ENCODE measurements around the gene RASA3.
"Not testable (repeated sequence)": the region's sequence is repeated elsewhere in the genome, so short reads cannot be mapped to it uniquely, and the experiment has no call there.

RASA3 gene

DNA sequence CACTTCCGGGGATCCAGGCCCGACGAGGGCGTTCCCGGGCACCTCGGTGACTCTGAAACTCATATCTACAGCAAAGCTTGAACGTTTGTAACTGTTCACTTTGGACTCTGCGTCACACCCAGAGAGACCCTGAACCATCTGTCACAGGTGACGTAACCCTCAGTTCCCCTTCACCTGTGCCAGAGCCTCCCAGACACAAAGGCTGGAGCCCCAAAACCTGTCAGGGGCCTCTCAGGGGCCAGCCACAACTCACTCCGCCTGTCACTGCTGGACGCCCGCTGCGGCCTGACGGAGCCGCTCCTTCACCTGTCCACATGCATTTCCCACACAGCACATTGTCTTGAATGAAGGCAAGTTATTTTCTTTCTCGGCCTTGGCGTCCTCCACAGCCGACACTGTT, 8.0 kb downstream of the RASA3 start:
- no peak for DNase-seq

GRCh38 chr13:114123876-114124275, 8.5 kb downstream of the RASA3 start:
- no peak for DNase-seq

DNA sequence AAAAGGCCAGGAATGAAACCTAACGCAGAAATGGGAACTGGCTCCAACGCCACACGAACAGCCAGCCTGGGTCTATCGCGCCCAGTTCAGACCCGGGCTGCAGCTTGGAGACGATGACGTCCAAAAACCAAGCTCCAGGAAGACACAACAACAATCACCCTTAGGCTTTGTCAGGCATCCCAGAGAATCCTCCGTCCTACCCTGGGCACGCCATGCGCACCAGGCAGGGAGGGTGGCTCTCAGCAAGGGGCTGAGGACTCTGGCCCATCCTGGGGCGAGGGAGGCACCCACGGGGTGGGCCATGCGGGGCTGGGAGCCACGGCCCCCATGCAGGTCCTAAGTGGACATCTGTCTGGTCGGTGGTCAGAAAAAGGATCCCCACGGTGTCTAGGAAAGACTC, 9.0 kb downstream of the RASA3 start:
- DNase-seq: no peak

DNA sequence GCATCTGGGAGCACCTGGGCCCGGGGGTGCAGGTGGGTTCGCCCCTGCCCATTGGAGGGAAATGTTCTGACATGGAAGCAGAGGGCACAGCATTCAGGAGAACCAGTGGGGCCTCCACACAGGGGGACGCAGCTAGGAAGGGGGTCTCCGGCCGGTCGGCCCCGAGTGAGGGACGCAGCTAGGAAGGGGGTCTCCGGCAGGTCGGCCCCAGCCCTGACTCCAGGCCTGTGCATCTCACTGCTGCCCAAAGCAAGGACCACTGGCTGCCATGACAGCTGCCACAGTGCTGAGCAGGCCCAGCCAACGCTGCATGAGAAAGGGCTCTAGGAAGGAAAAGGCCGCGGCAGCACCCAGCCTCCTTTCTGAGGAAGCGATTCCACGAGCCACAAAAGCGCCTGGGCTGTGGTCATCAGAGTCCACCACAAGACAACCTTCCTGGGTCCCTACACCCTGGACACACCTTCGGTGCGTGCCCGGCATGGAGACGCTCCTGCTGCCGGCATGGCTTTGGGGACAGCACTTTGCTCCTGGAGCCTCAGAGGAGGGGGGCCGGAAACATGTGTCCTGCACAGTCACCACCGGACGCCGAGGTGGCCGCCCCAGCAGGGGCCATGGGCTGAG, 9.7 kb downstream of the RASA3 start:
- no peak for DNase-seq

DNA sequence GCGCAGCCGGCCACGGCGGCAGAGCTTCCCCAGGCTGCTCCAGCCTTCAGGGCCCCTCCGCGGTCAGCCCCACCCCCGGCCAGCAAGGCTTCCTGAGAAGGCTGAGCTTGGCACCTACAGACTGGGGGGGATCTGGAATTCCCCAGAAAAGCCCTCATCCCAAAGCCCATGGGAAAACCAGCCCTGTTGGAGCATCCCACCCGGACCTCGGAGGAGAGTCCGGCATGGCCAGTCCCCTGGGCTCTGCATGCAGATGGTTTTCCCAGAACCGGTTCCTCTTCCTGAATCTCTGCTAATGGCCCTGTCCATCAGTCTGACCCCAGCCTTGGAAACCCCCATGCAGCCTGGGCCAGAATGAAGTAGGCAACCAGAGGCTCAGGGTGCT, 10.3 kb downstream of the RASA3 start:
- no peak for DNase-seq

DNA sequence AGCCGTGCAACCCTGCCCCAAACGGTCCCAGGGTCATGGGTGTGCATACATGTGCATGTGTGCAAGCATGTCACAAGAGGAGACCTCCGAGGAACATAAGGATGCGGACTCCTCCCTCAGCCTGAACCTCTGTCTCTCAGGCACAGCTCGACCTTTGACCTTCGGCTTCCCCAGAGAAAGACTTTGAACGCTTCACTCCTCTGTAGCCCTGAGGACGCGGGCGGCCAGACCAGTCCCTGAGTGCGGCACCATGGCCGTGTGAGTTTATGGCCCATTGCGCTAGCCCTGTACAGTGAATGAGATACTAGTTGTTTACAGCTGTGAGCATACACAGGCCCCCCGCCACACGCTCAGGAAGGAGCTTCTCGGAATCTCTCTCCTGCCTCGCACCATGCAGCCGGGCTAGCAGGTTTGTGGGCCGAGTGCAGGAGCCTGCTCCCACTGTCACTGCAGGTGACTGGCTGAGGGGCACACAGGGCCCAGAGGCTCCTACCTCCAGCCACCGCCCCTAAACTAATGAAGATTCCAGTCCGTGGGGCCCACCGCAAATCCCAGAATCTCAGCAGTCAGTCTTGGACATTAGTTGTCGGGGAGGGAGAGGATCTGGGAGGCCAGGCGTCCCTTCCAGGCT, 10.8 kb downstream of the RASA3 start:
- DNase-seq: no peak

DNA sequence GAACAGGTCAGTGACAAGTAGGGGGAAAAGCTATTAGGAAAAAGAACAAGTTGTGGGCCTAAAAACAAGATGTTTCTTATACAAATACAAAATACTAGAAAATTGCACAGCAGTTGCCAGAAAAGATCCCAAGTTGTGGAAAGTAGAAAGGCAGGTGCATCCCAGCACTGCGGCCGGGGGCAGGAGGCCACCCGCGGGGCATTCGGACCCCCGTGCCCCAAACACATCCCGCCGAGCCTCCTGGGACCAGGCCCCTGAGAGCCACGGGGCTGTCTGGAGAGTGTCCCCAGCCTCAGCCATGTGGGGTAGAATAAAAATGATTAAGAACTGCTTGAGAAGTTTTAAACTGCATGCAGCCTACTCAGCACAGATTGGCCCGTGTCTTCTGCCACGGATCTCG, 11.4 kb downstream of the RASA3 start:
- DNase-seq: no peak

DNA sequence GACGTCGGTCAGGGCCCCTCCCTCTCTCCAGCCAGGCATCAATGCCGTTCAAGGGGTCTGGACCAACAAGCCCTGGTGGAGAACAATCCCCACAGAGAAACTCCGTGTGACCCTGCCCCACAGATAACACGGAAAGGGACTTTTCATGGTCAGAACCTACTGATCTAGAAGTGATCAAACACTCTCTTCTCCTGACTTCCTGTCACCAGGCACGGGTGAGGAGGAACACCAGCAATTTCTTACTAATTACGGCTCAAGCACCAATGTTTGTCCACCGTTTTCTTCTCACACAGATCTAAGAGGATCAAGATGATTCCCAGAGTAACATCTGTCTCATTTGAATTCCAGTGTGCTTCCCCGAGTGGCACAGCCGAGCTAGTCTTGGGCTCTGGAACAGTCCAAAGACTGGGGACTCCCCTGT, 11.8 kb downstream of the RASA3 start:
- DNase-seq: no peak

- DNase-seq: peak; percentile 36
These were observed 13.2 kb downstream of the RASA3 start for GRCh38 chr13:114119196-114119595.

DNA sequence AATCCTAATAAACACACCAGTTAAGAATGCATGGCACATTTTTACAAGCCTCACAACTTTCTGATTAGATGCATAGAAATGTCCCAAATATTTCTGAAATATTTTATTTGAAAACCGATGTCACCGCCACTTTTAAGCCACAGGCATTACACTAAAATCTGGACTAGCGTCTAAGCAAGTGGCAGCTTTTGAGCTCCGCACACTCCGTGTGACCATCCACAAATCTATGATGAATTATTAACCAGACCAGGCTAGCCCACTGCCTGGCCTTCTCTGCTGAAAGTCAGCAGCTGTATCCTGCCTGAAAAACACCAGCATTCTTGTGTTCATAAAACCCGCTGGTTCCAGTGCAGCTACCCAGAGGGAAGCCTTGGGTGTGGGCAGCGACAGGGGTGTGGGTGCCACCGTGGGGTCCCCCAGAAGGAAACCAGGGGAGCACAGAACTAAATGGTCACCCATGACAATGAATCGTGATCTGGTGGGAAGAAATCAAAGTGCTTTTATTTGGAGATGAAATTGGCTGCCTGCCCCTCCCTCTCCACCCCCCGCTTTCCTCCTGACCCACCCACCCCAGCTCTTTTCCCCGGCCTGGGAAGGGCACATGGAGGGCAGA, 13.8 kb downstream of the RASA3 start:
- peak; percentile 64 for DNase-seq

DNA sequence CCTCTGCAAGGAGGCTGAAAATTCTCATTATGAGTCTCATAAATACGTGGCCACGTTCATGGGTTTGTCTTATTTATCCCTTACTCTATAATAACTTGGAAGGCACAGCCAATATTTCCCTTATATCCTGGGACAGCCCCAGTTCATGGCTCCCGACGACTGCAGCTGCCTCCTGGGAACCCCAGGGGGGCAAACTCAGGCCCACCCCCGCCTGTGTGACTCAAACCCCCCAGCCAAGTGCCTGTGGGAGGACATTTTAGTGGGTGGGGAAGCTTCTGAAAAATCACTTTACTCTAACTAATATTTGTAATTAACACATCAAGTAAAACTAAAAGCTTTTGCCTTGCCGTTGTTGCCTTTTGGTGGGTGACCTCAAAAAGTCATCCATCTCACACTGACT, 14.3 kb downstream of the RASA3 start:
- no peak for DNase-seq

DNA sequence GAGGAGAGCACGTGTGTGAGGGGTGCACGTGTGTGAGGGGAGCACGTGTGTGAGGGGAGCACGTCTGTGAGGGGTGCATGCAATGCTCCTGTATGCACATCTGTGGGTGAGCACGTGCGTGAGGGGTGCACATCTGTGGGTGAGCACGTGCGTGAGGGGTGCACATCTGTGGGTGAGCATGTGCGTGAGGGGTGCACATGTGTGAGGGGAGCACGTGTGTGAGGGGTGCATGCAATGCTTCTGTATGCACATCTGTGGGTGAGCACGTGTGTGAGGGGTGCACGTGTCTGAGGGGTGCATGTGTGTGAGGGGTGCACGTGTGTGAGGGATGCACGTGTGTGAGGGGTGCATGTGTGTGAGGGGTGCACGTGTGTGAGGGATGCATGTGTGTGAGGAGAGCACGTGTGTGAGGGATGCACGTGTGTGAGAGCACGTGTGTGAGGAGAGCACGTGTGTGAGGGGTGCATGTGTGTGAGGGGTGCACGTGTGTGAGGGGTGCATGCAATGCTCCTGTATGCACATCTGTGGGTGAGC, 15.0 kb downstream of the RASA3 start:
- not testable (repeated sequence) for DNase-seq

GRCh38 chr13:114116734-114117133, 15.7 kb downstream of the RASA3 start:
- DNase-seq: no peak

DNA sequence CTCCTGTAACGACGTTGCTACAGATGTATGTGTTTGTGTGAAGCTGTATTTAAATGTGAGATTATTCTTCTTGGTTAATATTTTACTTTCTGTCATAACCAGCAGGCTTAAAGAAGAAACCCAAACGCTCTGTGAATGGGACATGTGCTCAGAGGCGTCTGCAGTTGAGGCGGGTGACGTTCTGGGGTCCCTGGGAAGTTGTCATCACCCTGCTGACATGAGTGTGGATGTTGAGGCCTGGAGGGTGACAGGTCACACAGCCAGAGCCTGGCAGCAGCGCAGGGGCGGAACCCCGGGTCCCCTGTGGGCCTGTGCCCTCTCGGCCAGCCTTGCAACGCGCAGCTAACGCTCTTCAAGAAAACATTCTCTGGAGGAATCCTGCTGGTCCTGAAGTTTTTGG, 16.6 kb downstream of the RASA3 start:
- no peak for DNase-seq

DNA sequence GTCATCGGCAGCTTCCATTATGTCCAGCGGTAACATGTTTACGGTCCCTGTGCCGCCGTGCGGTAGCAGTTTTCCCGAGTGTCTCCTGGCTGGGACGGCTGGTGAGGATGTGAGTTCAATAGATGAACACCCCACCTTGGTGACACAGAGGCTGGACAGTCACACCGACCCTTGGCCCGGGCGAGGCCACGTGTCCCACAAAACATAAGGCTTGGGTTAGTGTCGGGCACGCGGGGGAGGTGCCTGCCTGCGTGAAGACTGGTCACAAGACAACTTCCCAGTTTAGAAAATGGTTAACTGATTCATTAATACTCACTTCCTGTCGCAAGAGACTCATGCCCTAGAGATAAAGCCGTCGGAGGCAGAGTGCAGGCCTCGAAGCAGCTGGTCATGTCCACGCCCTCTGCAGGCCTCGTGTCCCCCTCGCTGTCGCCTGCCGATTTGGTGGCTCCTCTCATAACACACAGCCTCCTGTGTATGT, 17.2 kb downstream of the RASA3 start:
- DNase-seq: no peak

GRCh38 chr13:114114666-114115065, 17.8 kb downstream of the RASA3 start:
- not testable (repeated sequence) for DNase-seq

- no peak for DNase-seq
These were observed 18.3 kb downstream of the RASA3 start for GRCh38 chr13:114114006-114114640.

DNA sequence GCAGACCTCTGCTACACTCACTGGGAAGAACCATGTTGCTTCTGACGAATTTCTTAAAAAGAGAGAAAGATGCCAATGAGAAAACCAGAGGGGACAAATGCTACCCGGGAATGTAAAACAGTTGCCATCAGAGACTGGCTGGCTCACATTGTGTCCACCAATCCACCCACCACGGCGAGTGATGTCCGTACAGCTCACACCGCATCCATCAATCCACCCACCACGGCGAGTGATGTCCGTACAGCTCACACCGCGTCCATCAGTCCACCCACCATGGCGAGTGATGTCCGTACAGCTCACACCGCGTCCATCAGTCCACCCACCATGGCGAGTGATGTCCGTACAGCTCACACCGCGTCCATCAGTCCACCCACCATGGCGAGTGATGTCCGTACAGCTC, 19.0 kb downstream of the RASA3 start:
- not testable (repeated sequence) for DNase-seq

DNA sequence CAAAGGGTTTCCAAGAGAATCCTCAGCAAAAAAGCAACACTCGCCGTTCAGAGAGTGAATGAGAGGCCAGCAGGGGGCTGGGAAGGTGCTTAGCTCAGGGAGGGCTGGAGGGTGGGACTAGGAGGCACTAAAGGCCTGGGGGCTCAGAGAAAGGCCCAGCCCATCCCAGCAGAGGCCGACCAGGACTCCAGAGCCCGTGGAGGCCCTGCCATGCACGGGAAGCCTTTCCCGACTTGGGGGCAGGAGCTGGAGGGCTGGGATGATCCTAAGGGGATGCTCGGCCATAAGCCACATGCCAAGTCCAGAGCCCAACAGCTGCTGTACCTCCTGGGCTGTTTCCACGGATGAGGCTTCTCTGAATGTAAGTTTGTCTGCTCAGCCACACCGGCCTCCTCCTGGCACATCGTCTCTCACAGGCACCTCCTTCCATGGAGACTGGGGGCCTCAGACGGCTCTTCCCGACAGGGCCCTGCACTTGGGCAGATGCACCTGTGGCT, 19.5 kb downstream of the RASA3 start:
- no peak for DNase-seq

GRCh38 chr13:114112231-114112825, 20.1 kb downstream of the RASA3 start:
- no peak for DNase-seq

DNA sequence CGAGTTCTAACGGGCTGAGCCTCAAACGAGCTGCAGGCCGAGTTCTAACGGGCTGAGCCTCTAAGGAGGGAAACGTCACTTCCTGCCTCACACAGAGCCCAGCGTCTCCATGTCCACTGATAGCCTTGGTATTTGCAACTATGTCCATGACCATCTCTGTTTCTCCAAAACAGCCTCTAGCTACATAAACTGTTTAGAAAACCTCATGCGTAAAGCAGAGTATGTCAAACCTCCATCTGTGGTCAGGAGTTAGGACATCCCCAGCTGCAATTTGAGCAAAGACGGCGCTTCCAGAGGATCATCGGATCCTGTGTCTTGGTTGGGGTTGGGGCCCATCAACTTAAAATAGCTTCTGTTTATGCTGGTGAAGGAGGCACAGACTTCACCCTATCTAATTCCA, 20.8 kb downstream of the RASA3 start:
- DNase-seq: no peak

DNA sequence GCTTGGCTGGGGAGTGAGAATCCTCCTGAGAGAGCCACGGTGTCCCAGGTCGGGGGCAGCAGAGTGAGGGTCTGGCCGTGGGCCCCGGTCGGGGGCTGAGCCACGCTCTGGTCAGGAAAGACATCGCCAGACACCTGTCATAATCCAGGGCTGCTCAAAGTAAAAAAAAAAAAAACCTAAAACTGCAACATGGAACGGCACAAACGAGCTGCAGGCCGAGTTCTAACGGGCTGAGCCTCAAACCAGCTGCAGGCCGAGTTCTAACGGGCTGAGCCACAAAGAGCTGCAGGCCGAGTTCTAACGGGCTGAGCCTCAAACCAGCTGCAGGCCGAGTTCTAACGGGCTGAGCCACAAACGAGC, 21.6 kb downstream of the RASA3 start:
- not testable (repeated sequence) for DNase-seq

All from DMS53 (cell line).